Peyer's patch (tissue), 4 donors: Measurements from ENCODE around the gene GPANK1.

Source experiments
- POLR2A ChIP-seq, 2 donors: fragments of 450-650 bp; IDR thresholded peaks; one replicate each; pipeline ENCODE4 v1.5.1; 2017; ENCODE audit warnings: antibody characterized with exemption in 2 of 2, mild to moderate bottlenecking in 2 of 2, moderate library complexity in 2 of 2
- TF ChIP-seq, protein P1 (sequence below), 6 experiments: fragments of 450-650 bp in 4 of 6; fragments of 200-600 bp in 2 of 6; sonication (generic) in 1 of 6; IDR thresholded peaks; one replicate each; pipeline ENCODE4 v1.5.1; 2017 to 2019; ENCODE audit warnings: antibody characterized with exemption in 6 of 6, mild to moderate bottlenecking in 3 of 6, moderate library complexity in 1 of 6

DNA sequence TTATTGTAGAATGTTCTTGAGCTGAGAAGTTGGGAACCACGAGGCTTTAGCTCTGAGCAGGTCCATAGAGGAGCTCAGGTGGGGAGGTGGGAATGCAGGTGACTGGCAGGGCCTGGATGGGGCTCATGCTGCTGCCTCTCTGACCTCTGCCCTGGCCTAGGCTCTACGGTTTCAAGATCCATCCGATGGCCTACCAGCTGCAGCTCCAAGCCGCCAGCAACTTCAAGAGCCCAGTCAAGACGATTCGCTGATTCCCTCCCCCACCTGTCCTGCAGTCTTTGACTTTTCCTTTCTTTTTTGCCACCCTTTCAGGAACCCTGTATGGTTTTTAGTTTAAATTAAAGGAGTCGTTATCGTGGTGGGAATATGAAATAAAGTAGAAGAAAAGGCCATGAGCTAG lies 4.9 kb upstream of the GPANK1 start, which contains the start of gene LY6G5B:
- TF ChIP-seq, protein P1, sequence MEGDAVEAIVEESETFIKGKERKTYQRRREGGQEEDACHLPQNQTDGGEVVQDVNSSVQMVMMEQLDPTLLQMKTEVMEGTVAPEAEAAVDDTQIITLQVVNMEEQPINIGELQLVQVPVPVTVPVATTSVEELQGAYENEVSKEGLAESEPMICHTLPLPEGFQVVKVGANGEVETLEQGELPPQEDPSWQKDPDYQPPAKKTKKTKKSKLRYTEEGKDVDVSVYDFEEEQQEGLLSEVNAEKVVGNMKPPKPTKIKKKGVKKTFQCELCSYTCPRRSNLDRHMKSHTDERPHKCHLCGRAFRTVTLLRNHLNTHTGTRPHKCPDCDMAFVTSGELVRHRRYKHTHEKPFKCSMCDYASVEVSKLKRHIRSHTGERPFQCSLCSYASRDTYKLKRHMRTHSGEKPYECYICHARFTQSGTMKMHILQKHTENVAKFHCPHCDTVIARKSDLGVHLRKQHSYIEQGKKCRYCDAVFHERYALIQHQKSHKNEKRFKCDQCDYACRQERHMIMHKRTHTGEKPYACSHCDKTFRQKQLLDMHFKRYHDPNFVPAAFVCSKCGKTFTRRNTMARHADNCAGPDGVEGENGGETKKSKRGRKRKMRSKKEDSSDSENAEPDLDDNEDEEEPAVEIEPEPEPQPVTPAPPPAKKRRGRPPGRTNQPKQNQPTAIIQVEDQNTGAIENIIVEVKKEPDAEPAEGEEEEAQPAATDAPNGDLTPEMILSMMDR (IDR thresholded peaks at IDR 0.05): no peak
- no peak for TF ChIP-seq POLR2A (IDR thresholded peaks at IDR 0.05)
